ENCODE measurements around the gene NPAS2.

- TF ChIP-seq CTCF (IDR thresholded peaks at IDR 0.05) (no peak), POLR2A (IDR thresholded peaks at IDR 0.05) (no peak)
These were observed 145.7 kb downstream of the NPAS2 start for GRCh38 chr2:100965596-100965995.
